ENCODE results near the gene HLF.

The HLF gene

GRCh38 chr17:55282379-55282702, 17.6 kb downstream of the HLF start:
- no peaks in the 10 kb centered on the region for H3K4me1 ChIP-seq (ENCODE audit: control insufficient read depth in 1 of 2, insufficient read depth in 1 of 2, low read depth in 1 of 2, low read length in 1 of 2)
- TF ChIP-seq, protein P1, sequence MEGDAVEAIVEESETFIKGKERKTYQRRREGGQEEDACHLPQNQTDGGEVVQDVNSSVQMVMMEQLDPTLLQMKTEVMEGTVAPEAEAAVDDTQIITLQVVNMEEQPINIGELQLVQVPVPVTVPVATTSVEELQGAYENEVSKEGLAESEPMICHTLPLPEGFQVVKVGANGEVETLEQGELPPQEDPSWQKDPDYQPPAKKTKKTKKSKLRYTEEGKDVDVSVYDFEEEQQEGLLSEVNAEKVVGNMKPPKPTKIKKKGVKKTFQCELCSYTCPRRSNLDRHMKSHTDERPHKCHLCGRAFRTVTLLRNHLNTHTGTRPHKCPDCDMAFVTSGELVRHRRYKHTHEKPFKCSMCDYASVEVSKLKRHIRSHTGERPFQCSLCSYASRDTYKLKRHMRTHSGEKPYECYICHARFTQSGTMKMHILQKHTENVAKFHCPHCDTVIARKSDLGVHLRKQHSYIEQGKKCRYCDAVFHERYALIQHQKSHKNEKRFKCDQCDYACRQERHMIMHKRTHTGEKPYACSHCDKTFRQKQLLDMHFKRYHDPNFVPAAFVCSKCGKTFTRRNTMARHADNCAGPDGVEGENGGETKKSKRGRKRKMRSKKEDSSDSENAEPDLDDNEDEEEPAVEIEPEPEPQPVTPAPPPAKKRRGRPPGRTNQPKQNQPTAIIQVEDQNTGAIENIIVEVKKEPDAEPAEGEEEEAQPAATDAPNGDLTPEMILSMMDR (IDR thresholded peaks at IDR 0.05): no peak
- H3K36me3 ChIP-seq: no peaks in the 10 kb centered on the region
- no peak overlapping the region for H3K4me3 ChIP-seq (ENCODE audit: low read depth in 1 of 2, low read length in 1 of 2)
- H3K27ac ChIP-seq: no peak overlapping the region
- no peaks in the 10 kb centered on the region for H3K9me3 ChIP-seq
- H3K27me3 ChIP-seq: no peaks in the 10 kb centered on the region

- Histone ChIP-seq H3K27me3 (no peaks in the 10 kb centered on the region), H3K36me3 (no peaks in the 10 kb centered on the region), H3K27ac (no peak overlapping the region), H3K4me1 (ENCODE audit: control insufficient read depth in 1 of 2, insufficient read depth in 1 of 2, low read depth in 1 of 2, low read length in 1 of 2) (no peaks in the 10 kb centered on the region), H3K9me3 (no peaks in the 10 kb centered on the region), H3K4me3 (ENCODE audit: low read depth in 1 of 2, low read length in 1 of 2) (no peak overlapping the region)
- TF ChIP-seq, protein P1 (IDR thresholded peaks at IDR 0.05): no peak
These were observed 18.0 kb downstream of the HLF start for GRCh38 chr17:55282741-55283140.

DNA sequence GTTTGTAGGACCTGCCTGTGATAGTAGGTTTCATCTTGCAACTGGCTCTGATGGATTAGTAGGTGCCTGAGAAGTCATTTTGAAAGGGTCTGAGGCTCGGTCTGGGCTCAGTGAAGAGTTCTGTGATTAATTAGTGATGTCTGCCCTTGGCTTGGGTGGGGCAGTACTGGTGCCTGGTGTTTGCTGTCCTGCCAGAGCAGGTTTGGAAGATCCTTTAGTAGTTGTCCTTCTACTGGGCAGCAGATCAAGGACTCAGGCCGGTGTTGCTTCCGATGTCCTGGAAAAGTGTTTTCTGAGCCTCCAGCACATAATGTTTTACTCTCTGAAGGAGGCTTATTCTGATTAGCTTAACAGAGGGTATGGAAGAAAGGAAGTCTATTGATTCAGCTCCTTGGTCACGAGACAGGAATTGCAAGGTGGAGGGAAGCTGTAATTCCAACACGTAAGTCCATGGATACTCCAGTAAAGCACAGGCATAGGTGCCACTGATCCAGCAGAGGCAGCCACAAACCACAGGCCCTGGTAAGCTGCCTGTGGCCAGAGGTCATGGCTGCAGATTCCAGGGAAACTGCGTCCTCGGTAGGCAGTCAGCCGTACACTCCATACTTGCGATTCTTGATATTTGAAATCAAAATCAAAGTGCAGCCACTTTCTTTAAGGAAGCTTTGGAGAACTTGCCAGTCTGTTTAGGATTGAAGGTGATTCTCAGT, 18.7 kb downstream of the HLF start:
- H3K4me1 ChIP-seq (ENCODE audit: control insufficient read depth in 1 of 2, insufficient read depth in 1 of 2, low read depth in 1 of 2, low read length in 1 of 2): no peaks in the 10 kb centered on the region

GRCh38 chr17:55284001-55284884, 19.5 kb downstream of the HLF start:
- Histone ChIP-seq H3K27me3 (no peaks in the 10 kb centered on the region), H3K4me1 (ENCODE audit: control insufficient read depth in 1 of 2, insufficient read depth in 1 of 2, low read depth in 1 of 2, low read length in 1 of 2) (no peaks in the 10 kb centered on the region), H3K4me3 (ENCODE audit: low read depth in 1 of 2, low read length in 1 of 2) (no peak overlapping the region)

More for the DNA sequence above, 18.7 kb downstream of the HLF start:
- Histone ChIP-seq H3K36me3 (no peaks in the 10 kb centered on the region), H3K27me3 (no peaks in the 10 kb centered on the region), H3K4me3 (ENCODE audit: low read depth in 1 of 2, low read length in 1 of 2) (no peak overlapping the region), H3K9me3 (no peaks in the 10 kb centered on the region), H3K27ac (no peak overlapping the region)
- TF ChIP-seq, protein P1 (IDR thresholded peaks at IDR 0.05): no peak

DNA sequence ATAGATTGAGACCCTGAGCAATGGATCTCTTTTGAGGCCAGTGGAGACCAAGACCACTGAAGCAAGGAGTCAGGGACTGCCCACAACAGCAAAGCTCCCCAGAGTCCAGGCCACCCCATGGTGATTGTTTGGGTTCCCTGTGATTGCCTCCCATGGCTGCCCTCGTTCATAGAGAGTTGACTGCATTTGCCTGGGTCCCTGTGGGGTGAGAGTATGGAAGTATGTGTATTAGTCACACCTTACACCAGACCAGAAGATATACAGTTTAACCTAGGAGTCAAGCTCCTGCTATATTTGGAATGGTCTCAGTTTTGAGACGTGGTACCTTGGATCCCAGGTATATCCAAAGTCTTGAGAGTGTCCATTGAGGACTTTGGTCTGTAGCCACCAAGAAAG, 20.2 kb downstream of the HLF start:
- no peak overlapping the region for H3K4me3 ChIP-seq (ENCODE audit: low read depth in 1 of 2, low read length in 1 of 2)

More at GRCh38 chr17:55284001-55284884, 19.5 kb downstream of the HLF start:
- TF ChIP-seq, protein P1 (IDR thresholded peaks at IDR 0.05): no peak
- no peak overlapping the region for H3K27ac ChIP-seq
- no peaks in the 10 kb centered on the region for H3K9me3 ChIP-seq
- no peaks in the 10 kb centered on the region for H3K36me3 ChIP-seq

More for the DNA sequence above, 20.2 kb downstream of the HLF start:
- H3K9me3 ChIP-seq: no peaks in the 10 kb centered on the region
- no peak overlapping the region for H3K27ac ChIP-seq
- H3K27me3 ChIP-seq: no peaks in the 10 kb centered on the region
- TF ChIP-seq, protein P1 (IDR thresholded peaks at IDR 0.05): no peak
- no peaks in the 10 kb centered on the region for H3K4me1 ChIP-seq (ENCODE audit: control insufficient read depth in 1 of 2, insufficient read depth in 1 of 2, low read depth in 1 of 2, low read length in 1 of 2)
- H3K36me3 ChIP-seq: no peaks in the 10 kb centered on the region
